Retinal pigment epithelial cell (primary cell): ENCODE measurements around the gene TCTN2.

Experiments
- DNase-seq: peaks from one replicate; pipeline ENCODE4 v3.0.0-alpha.2; 2010; ENCODE audit warnings: low read depth
- H3K4me3 ChIP-seq: 2 replicates; pipeline ENCODE4 v1.5.1; 2011; ENCODE audit warnings: mild to moderate bottlenecking, low read length, control low read depth, moderate library complexity
- CTCF ChIP-seq: conservative IDR thresholded peaks from 2 replicates; pipeline ENCODE4 v1.5.1; 2011; ENCODE audit warnings: low read depth, low read length, control low read depth, inconsistent platforms

Gene TCTN2

GRCh38 chr12:123713398-123713797 is 42.5 kb downstream of the TCTN2 start:
- no peak for TF ChIP-seq CTCF
- H3K4me3 ChIP-seq = peak overlapping the region; percentile 85
- DNase-seq = no peak

GRCh38 chr12:123713823-123714585 is 43.1 kb downstream of the TCTN2 start:
- TF ChIP-seq CTCF = no peak
- H3K4me3 ChIP-seq = peak overlapping the region; percentile 85
- no peak for DNase-seq

GRCh38 chr12:123715195-123715594 is 44.3 kb downstream of the TCTN2 start:
- no peak for TF ChIP-seq CTCF
- H3K4me3 ChIP-seq = no peak overlapping the region
- no peak for DNase-seq

- DNase-seq = no peak
- H3K4me3 ChIP-seq = no peak overlapping the region
- no peak for TF ChIP-seq CTCF
Measured at GRCh38 chr12:123717350-123717749, 46.4 kb downstream of the TCTN2 start.

- no peak for TF ChIP-seq CTCF
- DNase-seq = no peak
- H3K4me3 ChIP-seq = no peak overlapping the region
Measured at GRCh38 chr12:123720141-123720814, 49.4 kb downstream of the TCTN2 start.

GRCh38 chr12:123721245-123721644 is 50.3 kb downstream of the TCTN2 start:
- TF ChIP-seq CTCF = no peak
- H3K4me3 ChIP-seq = no peak overlapping the region
- DNase-seq = no peak

GRCh38 chr12:123723011-123723410 is 52.1 kb downstream of the TCTN2 start:
- no peak for TF ChIP-seq CTCF
- DNase-seq = no peak
- no peak overlapping the region for H3K4me3 ChIP-seq
